Stimulated activated CD8-positive, alpha-beta memory T cell treated with anti-CD3 and anti-CD28 coated beads, Interleukin-15, amount 100 ng/mL, for 4 hours (primary cell): ENCODE results near the gene XIAP.
"Not testable (repeated sequence)": the region's sequence is repeated elsewhere in the genome, so short reads cannot be mapped to it uniquely, and the experiment has no call there.

Experiments
- DNase-seq, 2 donors: peaks; one replicate each; pipeline ENCODE4 v3.0.0-alpha.2; 2020; ENCODE audit warnings: low read depth in 2 of 2

The XIAP gene

DNA sequence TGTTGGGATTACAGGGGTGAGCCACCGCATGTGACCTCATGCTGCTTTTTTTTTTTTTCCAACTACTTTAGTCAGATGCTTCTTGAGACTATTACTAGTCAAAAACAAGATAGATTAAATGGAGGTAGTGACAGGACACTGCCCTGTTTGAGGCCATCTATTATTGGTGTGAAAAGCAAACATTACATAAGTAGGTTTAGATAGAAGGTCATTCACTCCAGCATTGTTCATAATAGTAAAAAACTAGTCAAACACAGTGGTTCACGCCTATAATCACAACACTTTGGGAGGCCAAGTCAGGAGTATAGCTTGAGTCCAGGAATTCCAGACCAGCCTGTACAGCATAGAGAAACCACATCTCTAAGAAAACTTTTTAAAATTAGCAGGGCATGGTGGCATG is 16.3 kb downstream of the XIAP start:
- DNase-seq: no peak

DNA sequence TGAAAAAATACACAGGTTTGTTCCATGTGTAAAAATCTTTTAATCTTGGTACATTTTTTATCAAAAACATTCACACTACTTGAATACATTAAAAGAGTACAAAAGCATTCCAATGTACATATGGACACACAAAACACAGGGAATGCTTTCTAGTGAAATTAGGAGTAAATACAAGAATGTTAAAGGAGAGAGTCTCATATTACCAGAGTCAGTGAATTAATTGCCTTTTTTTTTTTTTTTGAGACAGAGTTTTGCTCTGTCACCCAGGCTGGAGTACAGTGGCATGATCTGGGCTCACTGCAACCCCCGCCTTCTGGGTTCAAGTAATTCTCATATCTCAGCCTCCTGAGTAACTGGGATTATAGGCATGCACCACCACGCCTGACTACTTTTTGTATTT is 17.0 kb downstream of the XIAP start:
- DNase-seq: no peak

DNA sequence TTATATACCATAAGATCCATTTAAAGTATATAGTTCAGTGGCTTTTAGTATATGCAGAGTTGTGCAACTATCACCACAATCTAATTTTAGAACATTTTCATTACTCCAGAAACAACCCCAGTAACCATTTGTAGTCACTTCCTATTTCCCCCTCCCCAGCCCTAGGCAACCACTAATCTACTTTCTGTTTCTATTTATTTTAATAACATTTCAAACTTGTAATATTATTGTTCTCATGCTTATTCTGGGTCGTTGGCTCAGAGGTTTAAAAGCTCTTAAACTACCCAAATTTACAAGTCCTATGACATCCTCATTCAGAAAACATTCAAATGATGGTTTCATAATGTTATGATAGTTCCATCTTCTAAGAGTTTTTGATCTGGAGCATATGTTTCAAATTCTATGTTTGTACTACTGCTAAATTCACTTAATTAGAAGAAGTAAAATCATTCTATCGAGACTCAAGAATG is 18.4 kb downstream of the XIAP start:
- DNase-seq: no peak

DNA sequence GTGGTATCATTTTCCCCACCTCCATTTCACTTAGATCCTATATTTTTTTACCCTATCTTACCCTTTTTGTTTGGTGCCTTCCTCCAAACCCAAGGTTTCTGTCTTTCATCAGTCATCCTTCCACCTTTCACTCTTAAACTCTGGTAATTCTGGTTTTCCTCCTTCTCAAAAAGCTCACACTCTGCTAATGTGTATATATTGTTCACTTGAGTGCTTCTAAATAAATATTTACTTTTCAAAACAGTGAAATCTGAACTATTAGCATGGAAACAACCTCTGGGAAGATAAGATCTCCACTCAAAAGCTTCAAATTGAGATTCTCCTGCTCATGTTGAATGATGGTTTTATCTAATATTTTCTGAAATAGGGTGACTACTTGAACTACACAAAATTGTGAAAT is 21.5 kb downstream of the XIAP start:
- DNase-seq: no peak

DNA sequence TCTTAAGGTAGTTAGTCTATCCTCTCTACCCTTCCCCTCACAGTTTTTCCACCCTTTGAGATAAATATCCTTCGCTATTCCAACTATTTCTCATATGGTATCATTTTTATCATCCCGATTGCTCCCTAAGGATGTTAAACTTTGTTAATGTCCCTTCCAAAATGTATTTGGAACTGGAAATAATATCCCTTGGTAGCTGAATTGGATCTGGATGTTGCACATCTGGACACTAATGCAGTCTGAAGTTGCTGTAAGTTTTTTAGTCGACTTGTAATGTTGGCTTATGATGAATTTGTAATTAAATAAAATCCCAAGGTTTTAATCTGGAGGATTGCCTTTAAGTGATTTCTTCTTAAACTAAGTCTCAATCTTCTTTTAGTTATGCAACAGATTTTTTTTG is 22.5 kb downstream of the XIAP start:
- no peak for DNase-seq

DNA sequence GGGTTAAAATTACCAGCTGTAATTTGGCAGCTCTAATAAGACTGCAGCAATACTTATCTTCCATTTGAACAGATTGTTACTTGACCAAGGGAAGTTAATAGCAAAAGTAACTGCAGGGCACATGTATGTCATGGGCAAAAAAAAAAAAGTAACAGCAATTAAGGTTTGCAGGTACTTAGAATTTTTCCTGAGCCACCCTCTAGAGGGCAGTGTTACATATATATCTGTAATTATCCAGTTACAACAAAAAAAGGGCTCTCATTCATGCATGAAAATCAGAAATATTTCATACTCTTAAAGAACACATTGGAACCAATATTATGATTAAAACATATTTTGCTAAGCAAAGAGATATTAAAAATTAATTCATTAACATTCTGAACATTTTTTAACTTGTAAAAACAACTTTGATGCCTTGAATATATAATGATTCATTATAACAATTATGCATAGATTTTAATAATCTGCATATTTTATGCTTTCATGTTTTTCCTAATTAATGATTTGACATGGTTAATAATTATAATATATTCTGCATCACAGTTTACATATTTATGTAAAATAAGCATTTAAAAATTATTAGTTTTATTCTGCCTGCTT is 25.1 kb downstream of the XIAP start:
- DNase-seq: no peak

DNA sequence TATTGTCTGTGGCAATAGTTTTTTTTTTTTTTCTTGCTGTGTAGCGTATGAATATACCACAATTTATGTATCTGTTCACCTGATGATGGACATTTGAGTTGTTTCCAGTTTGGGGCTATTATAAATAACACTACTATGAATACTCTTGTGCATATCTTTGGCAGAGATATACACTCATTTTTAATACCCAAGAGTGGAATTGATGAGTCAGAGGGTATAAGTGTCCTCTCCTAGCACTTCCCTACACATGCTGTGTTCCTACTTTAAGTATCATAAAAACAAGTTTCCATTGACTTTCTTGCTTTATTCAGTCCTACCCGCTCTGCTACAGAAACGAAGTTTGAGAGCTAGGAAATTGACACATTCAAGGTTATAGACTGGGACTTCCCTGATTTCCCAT is 39.8 kb downstream of the XIAP start:
- no peak for DNase-seq

DNA sequence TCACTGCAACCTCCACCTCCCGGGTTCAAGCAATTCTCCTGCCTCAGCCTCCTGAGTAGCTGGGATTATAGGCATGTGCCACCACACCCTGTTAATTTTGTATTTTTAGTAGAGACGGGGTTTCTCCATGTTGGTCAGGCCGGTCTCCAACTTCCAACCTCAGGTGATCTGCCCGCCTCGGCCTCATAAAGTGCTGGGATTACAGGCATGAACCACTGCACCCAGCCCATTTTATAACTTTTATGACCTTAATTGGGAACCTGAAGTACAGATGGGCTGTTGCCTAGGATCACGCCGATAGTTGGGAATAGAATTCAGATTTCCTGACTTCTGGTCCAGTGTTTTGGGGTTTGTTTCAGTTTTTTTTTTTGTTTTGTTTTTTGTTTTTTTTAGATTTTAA is 43.4 kb downstream of the XIAP start:
- not testable (repeated sequence) for DNase-seq

DNA sequence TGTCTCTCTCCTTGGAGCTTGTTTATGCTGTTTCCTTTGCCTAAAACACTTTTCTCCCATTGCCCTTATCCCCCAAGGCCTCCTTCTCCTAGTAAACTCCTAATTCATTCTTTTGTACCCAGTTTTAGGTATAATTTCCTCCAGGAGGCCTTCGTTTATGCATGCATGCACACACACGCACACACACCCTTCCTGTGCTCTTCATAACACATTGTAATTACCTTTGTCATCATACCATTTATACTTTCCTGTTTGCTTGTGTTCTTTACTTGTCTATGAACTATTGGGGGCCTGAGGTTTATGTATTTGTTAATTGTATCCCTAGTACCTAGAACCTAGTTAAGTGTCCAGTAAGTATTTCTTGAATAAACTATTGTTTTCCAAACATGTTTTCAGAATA is 45.5 kb downstream of the XIAP start:
- DNase-seq: no peak

DNA sequence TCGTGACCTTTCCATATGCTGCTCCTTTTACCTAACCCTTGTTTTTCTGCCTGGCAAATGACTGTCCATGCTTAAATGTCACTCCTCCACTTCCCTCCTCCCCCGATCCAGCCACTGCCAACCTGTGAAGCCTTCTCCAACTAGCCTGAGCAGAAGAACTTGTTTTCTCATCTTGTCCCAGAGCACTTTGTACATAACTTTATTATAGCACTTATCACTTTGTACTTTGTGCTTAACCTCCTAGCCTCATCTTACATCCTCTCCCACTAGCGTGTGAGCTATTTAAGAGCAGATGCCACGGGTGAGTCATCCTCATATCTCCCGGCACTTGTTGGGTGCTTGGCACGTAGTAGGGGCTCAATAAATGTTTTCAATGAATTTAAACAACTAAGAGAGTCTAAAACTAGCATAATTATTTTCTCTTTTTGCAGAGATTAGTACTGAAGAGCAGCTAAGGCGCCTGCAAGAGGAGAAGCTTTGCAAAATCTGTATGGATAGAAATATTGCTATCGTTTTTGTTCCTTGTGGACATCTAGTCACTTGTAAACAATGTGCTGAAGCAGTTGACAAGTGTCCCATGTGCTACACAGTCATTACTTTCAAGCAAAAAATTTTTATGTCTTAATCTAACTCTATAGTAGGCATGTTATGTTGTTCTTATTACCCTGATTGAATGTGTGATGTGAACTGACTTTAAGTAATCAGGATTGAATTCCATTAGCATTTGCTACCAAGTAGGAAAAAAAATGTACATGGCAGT is 46.9 kb downstream of the XIAP start:
- DNase-seq: no peak

DNA sequence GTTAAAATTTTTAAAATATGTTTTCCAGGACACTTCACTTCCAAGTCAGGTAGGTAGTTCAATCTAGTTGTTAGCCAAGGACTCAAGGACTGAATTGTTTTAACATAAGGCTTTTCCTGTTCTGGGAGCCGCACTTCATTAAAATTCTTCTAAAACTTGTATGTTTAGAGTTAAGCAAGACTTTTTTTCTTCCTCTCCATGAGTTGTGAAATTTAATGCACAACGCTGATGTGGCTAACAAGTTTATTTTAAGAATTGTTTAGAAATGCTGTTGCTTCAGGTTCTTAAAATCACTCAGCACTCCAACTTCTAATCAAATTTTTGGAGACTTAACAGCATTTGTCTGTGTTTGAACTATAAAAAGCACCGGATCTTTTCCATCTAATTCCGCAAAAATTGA is 49.7 kb downstream of the XIAP start:
- DNase-seq: no peak

DNA sequence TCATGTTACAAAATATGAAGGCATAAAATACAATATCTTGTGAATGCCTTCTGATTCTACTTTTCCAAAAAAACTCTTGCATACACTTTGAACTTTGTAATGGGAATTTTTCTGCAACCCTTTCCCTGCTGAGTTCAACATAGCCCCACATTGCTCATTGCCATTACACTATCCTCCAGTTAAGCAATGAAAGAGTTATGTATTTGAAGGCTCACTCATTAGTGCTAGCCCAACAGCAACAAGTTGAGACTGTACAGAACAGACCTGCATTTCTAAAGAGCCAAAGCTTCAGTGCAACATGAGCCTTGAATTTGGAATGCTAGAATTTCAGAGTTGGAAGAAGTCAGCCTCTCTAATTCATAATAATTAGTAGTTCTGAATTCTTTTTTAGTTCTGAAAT is 57.2 kb downstream of the XIAP start:
- no peak for DNase-seq

DNA sequence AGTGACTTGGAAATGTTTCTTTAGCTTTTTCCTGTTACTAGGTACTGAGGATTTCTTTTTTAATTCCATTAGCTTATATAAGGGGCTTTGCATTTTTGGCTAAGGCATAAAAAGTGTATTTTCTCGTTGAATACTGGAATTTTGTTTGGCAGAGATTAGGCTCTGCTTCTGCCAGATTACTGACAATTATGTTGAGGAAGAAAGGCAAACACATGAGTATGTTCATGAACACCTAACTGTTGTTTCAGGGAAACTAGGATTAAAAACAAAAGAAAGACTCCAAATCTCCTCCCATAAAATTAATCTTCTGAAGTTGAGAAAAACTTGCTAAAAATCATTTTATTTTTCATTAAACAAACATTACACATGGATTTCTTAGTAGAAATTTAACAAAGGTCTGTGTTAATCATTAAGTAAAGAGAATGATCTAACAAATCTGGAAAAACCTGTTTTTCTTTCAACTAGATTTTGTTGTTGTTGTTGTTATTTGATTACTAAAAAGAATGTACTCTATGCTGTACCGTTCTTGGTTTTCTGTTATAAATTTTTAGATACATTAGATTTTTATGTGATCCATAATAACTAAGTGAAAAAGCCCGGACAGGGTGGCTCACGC is 58.4 kb downstream of the XIAP start:
- DNase-seq: no peak

DNA sequence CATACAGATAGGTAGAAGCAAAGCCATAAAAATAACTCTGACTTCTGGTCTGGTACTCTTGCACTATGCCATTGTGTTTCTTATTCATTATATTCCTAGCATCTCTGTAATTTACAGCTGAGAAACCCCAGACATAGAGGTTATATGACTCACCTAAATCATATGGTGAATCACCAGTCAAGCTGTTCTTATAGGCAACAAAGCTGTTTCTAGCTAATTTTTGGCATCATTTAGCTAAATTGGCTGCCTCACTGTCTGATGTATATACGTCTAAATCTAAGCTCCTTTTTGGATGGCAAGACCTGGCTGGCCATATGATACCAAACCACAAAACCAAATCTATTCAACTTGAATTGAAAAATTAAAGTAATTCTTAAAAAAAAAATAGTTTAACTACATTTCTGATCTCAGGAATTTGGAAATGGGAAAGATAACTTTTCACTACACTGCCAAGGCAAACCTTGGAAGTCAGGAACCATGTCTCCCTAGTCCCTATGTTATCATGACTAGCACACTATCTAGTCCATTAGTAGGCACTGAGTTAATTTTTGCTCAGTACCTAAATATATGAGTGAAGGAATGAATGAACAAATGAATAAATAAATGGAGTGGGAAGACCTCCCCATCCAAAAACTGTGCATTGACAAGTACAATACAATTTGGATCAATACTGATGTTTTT is 60.4 kb downstream of the XIAP start:
- no peak for DNase-seq

DNA sequence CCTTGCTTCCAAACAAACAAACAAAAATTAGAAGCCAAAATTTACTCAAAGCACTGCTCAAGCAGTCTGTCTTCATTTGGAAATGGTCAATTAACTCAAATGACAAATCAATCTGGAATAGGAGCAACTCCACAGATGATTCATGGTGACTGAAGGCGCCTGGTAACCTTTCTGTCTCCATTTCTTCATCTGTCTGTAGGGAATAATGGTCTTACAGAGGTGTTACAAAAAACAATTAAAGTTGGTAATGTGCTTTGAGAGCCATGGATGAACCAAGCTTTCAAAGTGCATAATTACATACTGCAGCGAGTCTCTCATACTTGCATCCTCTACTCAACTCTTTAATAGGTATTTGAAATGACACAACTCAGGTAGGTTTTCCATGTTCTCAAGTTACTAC is 63.4 kb downstream of the XIAP start:
- no peak for DNase-seq

DNA sequence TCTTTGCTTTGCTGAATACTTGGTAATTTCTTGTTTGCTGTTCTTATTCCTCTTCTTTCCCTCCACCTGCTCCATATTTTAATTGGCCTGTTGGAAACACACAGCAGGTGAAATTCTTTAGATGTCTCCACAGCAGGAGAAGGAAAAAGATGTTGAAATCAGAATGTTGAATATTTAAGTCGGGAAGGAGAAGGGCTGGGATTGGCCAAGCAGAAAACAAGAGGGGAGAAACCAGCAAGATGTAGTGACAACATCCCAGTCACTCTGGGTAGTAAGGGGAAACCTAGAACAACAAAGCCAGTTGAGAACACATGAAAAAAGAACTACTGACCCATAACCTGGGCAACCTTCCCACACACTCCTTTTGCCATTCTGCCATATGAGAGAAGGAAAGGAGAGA is 64.3 kb downstream of the XIAP start:
- no peak for DNase-seq

DNA sequence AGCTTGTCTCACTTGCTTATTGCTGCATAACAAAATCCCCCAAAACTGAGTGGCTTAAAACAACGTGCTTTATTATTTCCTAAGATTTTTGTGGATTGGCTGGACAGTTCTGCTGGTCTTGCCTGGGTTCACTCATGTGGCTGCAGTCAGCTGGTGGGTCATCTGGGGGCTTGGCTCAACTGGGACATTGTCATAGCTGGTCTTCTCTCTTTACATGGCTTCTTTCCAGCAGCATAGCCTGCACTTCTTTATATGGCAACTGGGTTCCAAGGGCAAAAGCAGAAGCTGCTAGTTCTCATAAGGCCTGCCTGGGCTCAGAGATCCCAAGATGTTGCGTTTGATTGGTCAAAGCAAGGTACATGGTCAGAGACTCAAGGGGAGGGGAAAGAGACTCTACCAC is 68.0 kb downstream of the XIAP start:
- DNase-seq: no peak

DNA sequence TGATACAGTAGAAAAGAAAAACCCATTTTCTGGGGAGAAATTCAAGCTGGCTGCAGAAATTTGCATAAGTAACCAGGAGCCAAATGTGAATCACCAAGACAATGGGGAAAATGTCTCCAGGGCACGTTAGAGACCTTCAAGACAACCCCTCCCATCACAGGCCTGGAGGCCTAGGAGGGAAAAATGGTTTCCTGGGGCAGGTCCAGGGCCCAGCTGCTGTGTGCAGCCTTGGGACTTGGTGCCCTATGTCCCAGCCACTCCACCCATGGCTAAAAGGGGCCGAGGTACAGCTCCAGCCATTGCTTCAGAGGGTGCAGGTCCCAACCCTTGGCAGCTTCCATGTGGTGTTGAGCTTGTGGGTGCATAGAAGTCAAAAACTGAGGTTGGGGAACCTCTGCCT is 72.2 kb downstream of the XIAP start:
- not testable (repeated sequence) for DNase-seq

DNA sequence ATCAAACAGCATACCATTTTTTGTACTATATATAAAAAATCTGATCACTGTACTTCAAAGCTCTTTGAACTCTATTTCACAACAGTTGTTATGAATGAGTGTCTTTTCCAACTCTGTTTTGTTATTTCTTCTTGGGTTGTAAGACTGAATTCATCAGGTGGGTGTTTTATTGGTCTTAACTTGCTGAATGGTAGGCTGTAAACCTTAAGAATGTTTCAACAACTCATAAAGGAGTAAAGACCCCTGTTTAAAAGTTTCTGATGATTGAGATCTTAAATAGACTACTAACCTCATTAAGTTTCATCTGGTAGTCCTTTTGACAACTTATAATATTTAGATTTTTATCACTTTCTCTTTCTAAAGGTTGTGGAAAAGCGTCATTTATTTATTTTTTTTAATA is 83.2 kb downstream of the XIAP start:
- DNase-seq: no peak

DNA sequence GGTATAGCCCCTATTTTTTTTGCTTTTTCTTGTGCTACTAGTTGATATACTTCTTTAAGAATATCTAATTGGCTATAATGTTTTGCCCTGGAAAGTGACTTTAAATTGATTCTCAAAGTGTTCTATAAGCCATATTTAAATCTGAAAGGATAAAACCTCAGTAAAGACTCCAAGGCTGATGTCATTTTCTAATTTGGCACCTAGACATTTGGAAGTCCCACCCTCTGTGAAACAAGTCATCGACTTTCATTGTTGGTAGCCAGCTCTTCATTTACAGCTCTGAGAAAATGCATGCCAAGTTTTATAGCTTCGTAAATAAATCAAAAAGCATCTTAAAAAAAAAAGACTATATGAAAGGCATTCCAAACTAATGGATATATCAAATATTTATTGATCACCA is 83.6 kb downstream of the XIAP start:
- DNase-seq: no peak

DNA sequence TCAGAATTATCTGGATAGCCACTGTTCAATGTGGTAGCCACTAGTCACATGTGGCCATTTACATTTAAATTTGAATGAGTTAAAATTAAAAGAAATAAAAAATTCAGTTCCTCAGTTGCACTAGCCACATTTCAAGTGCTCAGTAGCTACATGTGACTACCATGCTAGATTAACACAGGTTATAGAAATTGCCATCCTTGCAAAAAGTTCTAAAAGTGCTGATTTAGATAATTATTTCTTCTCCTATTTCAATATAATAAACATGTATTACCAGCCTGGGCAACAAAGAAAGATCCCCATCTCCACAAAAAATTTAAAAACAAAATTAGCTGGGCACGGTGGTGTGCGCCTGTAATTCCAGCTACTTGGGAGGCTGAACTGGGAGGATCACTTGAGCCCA is 90.0 kb downstream of the XIAP start:
- no peak for DNase-seq

DNA sequence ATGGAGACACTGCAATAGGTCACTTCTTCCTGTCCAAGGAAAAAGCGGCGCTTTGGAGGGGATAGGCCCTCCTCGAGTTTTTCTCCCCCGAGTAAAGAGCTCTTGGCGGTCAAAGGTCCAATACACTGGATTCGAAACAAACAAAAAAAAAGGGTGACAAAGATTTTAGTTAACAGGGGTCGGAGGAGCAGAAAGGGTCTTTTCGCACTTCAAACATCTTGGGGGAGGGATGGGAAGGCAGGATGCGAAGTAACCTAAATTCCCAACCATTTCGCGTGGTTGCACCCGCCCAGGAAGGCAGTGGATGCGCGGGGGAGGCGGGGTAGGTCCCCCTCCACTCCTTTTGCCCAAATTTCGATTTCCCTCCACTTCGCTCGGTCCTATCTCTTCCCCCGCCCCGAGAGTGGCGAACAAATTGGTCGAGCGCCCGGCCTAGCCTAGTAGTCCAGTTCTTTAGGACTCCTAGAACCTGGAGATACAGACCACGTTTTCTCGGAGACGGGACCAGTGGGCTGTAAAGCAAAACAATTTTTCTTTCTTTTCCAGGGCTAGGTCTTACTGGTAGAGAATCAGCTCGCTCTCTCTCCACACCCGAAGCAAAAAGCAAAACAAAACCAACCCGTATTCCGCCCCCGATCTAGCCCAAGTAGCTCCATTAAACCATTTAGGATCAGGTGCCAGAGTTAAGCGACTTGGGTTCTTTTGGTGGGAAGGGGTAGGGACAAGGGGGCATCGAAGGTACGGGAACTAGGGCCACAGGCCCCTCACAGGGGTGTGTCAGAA is 99.6 kb downstream of the XIAP start:
- DNase-seq: no peak
